Cardiac muscle cell (in vitro differentiated cells and primary cell): ENCODE measurements around the gene RNF26. TPM values are rescaled to one million over a fixed set of nuclear protein-coding genes. Genes with fewer than 3 reads are reported as not detected.

ENCODE experiments used
- DNase-seq, 2 donors: peaks; one replicate each; pipeline versions ENCODE4 v3.0.0 to v3.0.0-alpha.2; 2010 to 2017; ENCODE audit warnings: low read depth in 1 of 2, low spot score in 1 of 2
- H3K27ac ChIP-seq: fragments of 200-600 bp; sonication (generic); 2 replicates; pipeline ENCODE4 v1.5.1; 2016
- H3K27me3 ChIP-seq: fragments of 200-600 bp; sonication (generic); 2 replicates; pipeline ENCODE4 v1.6.0; 2016; ENCODE audit warnings: control low read depth
- H3K36me3 ChIP-seq: fragments of 200-600 bp; sonication (generic); 2 replicates; pipeline ENCODE4 v1.5.1; 2016; ENCODE audit warnings: control low read depth
- H3K4me1 ChIP-seq: fragments of 200-600 bp; sonication (generic); 2 replicates; pipeline ENCODE4 v1.8.1; 2017; ENCODE audit warnings: low read depth, mild to moderate bottlenecking, mixed run types
- H3K4me3 ChIP-seq: fragments of 200-600 bp; sonication (generic); 2 replicates; pipeline ENCODE4 v1.5.1; 2016; ENCODE audit warnings: mild to moderate bottlenecking
- H3K9me3 ChIP-seq: fragments of 200-600 bp; sonication (generic); 2 replicates; pipeline ENCODE4 v1.5.1; 2017; ENCODE audit warnings: low read depth, mild to moderate bottlenecking, control low read depth
- CTCF ChIP-seq: IDR thresholded peaks from 2 replicates; pipeline ENCODE4 v1.5.1; 2012; ENCODE audit warnings: low read depth, mild to moderate bottlenecking, low read length
- polyA plus RNA-seq: library from polyadenylated mRNA; unstranded; fragments of >200 nt; fragmentation: Nextera tagmentation; extraction: Ambion mirVana; gene quantifications from 2 replicates; pipeline ENCODE4 v1.2.1, GENCODE V29; 2016
- total RNA-seq: library from RNA; depleted of rRNA; stranded (reverse); fragments of >200 nt; gene quantifications from 2 replicates; pipeline ENCODE4 v1.2.3, GENCODE V29; 2016

RNF26 gene
- total and polyA plus RNA-seq, 2 experiments from 2014 or later, result 18.6 to 45.6 TPM

- H3K27me3 ChIP-seq, result peaks cover 59% of the 10 kb centered on the region
- no peak for TF ChIP-seq CTCF
- H3K27ac ChIP-seq, result no peak overlapping the region
- no peak for DNase-seq
- no peaks in the 10 kb centered on the region for H3K9me3 ChIP-seq
- H3K36me3 ChIP-seq, result no peaks in the 10 kb centered on the region
- H3K4me3 ChIP-seq, result no peak overlapping the region
- no peaks in the 10 kb centered on the region for H3K4me1 ChIP-seq
Measured at GRCh38 chr11:119341222-119342022, 7.1 kb downstream of the RNF26 start.

- Histone ChIP-seq H3K4me3 (no peak overlapping the region), H3K4me1 (no peaks in the 10 kb centered on the region), H3K27me3 (peaks cover 59% of the 10 kb centered on the region), H3K36me3 (no peaks in the 10 kb centered on the region), H3K9me3 (no peaks in the 10 kb centered on the region), H3K27ac (no peak overlapping the region)
- no peak for DNase-seq
- no peak for TF ChIP-seq CTCF
Measured at GRCh38 chr11:119342023-119342300, 7.6 kb downstream of the RNF26 start.

GRCh38 chr11:119342362-119343130 is 8.2 kb downstream of the RNF26 start:
- Histone ChIP-seq H3K36me3 (no peaks in the 10 kb centered on the region), H3K9me3 (no peaks in the 10 kb centered on the region), H3K27me3 (peaks cover 59% of the 10 kb centered on the region), H3K4me3 (no peak overlapping the region), H3K27ac (no peak overlapping the region), H3K4me1 (no peaks in the 10 kb centered on the region)
- no peak for TF ChIP-seq CTCF
- no peak for DNase-seq

- no peaks in the 10 kb centered on the region for H3K36me3 ChIP-seq
- peaks cover 59% of the 10 kb centered on the region for H3K27me3 ChIP-seq
- H3K4me3 ChIP-seq, result no peak overlapping the region
- no peaks in the 10 kb centered on the region for H3K9me3 ChIP-seq
- no peak for DNase-seq
- H3K4me1 ChIP-seq, result peaks cover 6% of the 10 kb centered on the region
- TF ChIP-seq CTCF, result no peak
- no peak overlapping the region for H3K27ac ChIP-seq
Measured at GRCh38 chr11:119343726-119344125, 9.4 kb downstream of the RNF26 start.

- H3K4me3 ChIP-seq, result no peak overlapping the region
- no peak for TF ChIP-seq CTCF
- DNase-seq, result no peak
- H3K27me3 ChIP-seq, result peaks cover 54% of the 10 kb centered on the region
- H3K27ac ChIP-seq, result no peak overlapping the region
- no peaks in the 10 kb centered on the region for H3K9me3 ChIP-seq
- H3K4me1 ChIP-seq, result peaks cover 6% of the 10 kb centered on the region
- H3K36me3 ChIP-seq, result no peaks in the 10 kb centered on the region
Measured at GRCh38 chr11:119344291-119345010, 10.1 kb downstream of the RNF26 start.
